GM12878 (cell line): Measurements from ENCODE around the gene TMEM89. TPM values are rescaled to one million over a fixed set of nuclear protein-coding genes. Genes with fewer than 3 reads are reported as not detected.

Source experiments
- ATF7 ChIP-seq: fragments of 450-650 bp; IDR thresholded peaks from 2 replicates; pipeline ENCODE4 v1.6.1; 2016; ENCODE audit warnings: low read depth, mild to moderate bottlenecking
- CHD2 ChIP-seq: IDR thresholded peaks from 2 replicates; pipeline ENCODE4 v1.6.1; 2011; ENCODE audit warnings: low read depth, low read length, improper control_type of control experiment, borderline replicate concordance
- CREM ChIP-seq: IDR thresholded peaks from 2 replicates; pipeline ENCODE4 v1.6.1; 2014; ENCODE audit warnings: antibody characterized with exemption, low read depth
- DPF2 ChIP-seq: fragments of 450-650 bp; IDR thresholded peaks from 2 replicates; pipeline ENCODE4 v1.6.1; 2017; ENCODE audit warnings: mild to moderate bottlenecking
- EED ChIP-seq: sonication (generic); IDR thresholded peaks from 2 replicates; pipeline ENCODE4 v1.6.1; 2016; ENCODE audit warnings: antibody characterized with exemption, low read depth
- EGR1 ChIP-seq, 2 experiments: IDR thresholded peaks; 1 replicate in 1 of 2; 2 replicates in 1 of 2; pipeline ENCODE4 v1.6.1; 2011 to 2012; ENCODE audit warnings: low read depth in 2 of 2, low read length in 2 of 2, borderline replicate concordance in 1 of 2, mild to moderate bottlenecking in 1 of 2, moderate library complexity in 1 of 2
- HDGF ChIP-seq: fragments of 450-650 bp; IDR thresholded peaks from 2 replicates; pipeline ENCODE4 v1.6.1; 2016; ENCODE audit warnings: antibody characterized with exemption
- IKZF2 ChIP-seq, 2 experiments: fragments of 450-650 bp; IDR thresholded peaks; 2 replicates each; pipeline ENCODE4 v1.6.1; 2017; ENCODE audit warnings: mild to moderate bottlenecking in 2 of 2, moderate library complexity in 2 of 2
- NFXL1 ChIP-seq: fragments of 450-650 bp; IDR thresholded peaks from 2 replicates; pipeline ENCODE4 v1.6.1; 2017; ENCODE audit warnings: antibody characterized with exemption, mild to moderate bottlenecking, borderline replicate concordance
- NR2C1 ChIP-seq: fragments of 450-650 bp; IDR thresholded peaks from 2 replicates; pipeline ENCODE4 v1.6.1; 2017; ENCODE audit warnings: antibody characterized with exemption, mild to moderate bottlenecking, moderate library complexity
- POLR2A ChIP-seq: IDR thresholded peaks from 2 replicates; pipeline ENCODE4 v1.6.1; 2011; ENCODE audit warnings: low read depth, mild to moderate bottlenecking, low read length
- SIN3A ChIP-seq: IDR thresholded peaks from 2 replicates; pipeline ENCODE4 v1.6.1; 2012; ENCODE audit warnings: low read depth, low read length, improper control_type of control experiment
- SMAD1 ChIP-seq: fragments of 450-650 bp; IDR thresholded peaks from 2 replicates; pipeline ENCODE4 v1.6.1; 2018; ENCODE audit warnings: mild to moderate bottlenecking, low read depth; ENCODE audit not compliant: partially characterized antibody
- SMARCA5 ChIP-seq: fragments of 450-650 bp; IDR thresholded peaks from 2 replicates; pipeline ENCODE4 v1.6.1; 2017; ENCODE audit warnings: mild to moderate bottlenecking
- SP1 ChIP-seq: IDR thresholded peaks from one replicate; pipeline ENCODE4 v1.6.1; 2011; ENCODE audit warnings: low read depth, low read length
- SPI1 ChIP-seq: IDR thresholded peaks from 2 replicates; pipeline ENCODE4 v1.6.1; 2011; ENCODE audit warnings: low read depth, mild to moderate bottlenecking, low read length, moderate library complexity, borderline replicate concordance; ENCODE audit not compliant: insufficient read depth
- YY1 ChIP-seq: IDR thresholded peaks from 2 replicates; pipeline ENCODE4 v1.6.1; 2011; ENCODE audit warnings: low read depth, mild to moderate bottlenecking, low read length
- polyA plus RNA-seq, 11 experiments: library from polyadenylated mRNA; depleted of rRNA in 4 of 11; unstranded in 6 of 11; stranded (reverse) in 5 of 11; fragments of >200 nt; fragmentation: Nextera tagmentation in 4 of 11; fragmentation: Illumina TruSeq in 1 of 11; extraction: Ambion mirVana in 4 of 11; extraction: Trizol in 1 of 11; gene quantifications; 1 replicate in 1 of 11; 2 replicates in 10 of 11; pipeline versions ENCODE4 v1.2.1 to v1.2.3, GENCODE V29; 2011 to 2016; ENCODE audit warnings: inconsistent platforms in 2 of 11, missing spikeins in 2 of 11, low read depth in 1 of 11
- total RNA-seq, 4 experiments: library from RNA; depleted of rRNA in 3 of 4; stranded (reverse); fragments of >200 nt in 3 of 4; fragmentation: Illumina TruSeq in 1 of 4; extraction: Trizol in 1 of 4; gene quantifications; 2 replicates each; pipeline versions ENCODE4 v1.2.1 to v1.2.3, GENCODE V29; 2013 to 2021
- TF ChIP-seq, protein P1 (sequence below): fragments of 450-650 bp; IDR thresholded peaks from 2 replicates; pipeline ENCODE4 v1.6.1; 2018; ENCODE audit warnings: borderline replicate concordance, mild to moderate bottlenecking; ENCODE audit not compliant: partially characterized antibody
- TF ChIP-seq, protein P2 (sequence below), 3 experiments: IDR thresholded peaks in 2 of 3; conservative IDR thresholded peaks in 1 of 3; 2 replicates each; pipeline ENCODE4 v1.5.1; 2011; ENCODE audit warnings: low read depth in 3 of 3, low read length in 3 of 3, mild to moderate bottlenecking in 3 of 3, control low read depth in 2 of 3, moderate library complexity in 2 of 3, inconsistent platforms in 1 of 3, mixed read lengths in 1 of 3; ENCODE audit not compliant: control insufficient read depth in 2 of 3, insufficient read depth in 1 of 3; ENCODE audit errors: extremely low read depth in 1 of 3
- TF ChIP-seq, protein P3 (sequence below): IDR thresholded peaks from 2 replicates; pipeline ENCODE4 v1.6.1; 2012; ENCODE audit warnings: low read depth, low read length, improper control_type of control experiment
- TF ChIP-seq, protein P4 (sequence below): fragments of 450-650 bp; IDR thresholded peaks from 2 replicates; pipeline ENCODE4 v1.6.1; 2016; ENCODE audit warnings: mild to moderate bottlenecking

Gene TMEM89
- total and polyA plus RNA-seq, 10 of the 15 experiments (the other 5 are each of a cell fraction or from before 2014, with no cell fraction given) = not detected

DNA sequence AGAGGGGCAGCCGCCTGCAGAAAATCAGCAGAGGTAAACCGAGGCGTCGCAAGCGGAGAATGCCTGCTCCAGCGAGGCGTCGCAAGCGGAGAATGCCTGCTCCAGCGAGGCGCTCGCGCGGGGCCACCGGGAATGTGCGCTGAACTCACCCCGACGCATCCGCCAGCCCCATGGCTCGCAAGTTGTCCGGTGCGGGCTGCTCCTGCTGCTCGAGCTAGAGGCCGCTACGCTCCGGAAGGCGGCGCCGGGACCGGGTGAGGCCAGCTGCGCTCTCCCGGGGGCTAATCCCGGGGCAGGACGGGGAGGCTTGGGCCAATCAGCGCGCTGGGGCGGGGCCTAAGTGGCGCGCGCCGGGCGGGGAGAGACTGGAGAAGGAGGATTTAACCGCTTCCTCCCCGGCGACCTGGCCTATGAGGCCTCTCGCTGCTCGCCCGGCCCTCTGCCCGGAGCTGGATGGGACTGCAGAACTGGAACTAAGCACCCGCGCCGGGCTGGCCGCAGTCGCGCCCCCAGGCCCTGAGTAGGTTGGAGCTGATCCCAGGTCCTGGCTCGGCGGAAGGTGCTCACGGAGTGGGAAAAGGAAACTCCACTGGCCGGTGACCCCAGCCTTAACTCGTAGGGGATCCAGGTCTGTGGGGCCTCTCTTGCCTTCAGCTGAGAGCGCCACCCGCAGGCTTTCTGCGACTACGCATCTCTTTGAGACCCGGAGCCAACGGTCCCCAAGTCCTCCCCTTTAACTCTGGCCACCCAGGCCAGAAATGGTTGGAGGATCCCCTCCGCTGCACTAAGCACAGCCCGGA lies 13.9 kb upstream of the TMEM89 start, which contains the start of gene SLC26A6 (continued):
- TF ChIP-seq CHD2 = peak; percentile 54; the same call in 1 of the 2 replicates
- TF ChIP-seq SMARCA5 = peak; percentile 91
- TF ChIP-seq IKZF2 (IDR thresholded peaks at IDR 0.05) = peak in 1 of 2 experiments; percentile 50; a peak in 2 of 4 replicates
- TF ChIP-seq NFXL1 = no peak
- TF ChIP-seq, protein P1, sequence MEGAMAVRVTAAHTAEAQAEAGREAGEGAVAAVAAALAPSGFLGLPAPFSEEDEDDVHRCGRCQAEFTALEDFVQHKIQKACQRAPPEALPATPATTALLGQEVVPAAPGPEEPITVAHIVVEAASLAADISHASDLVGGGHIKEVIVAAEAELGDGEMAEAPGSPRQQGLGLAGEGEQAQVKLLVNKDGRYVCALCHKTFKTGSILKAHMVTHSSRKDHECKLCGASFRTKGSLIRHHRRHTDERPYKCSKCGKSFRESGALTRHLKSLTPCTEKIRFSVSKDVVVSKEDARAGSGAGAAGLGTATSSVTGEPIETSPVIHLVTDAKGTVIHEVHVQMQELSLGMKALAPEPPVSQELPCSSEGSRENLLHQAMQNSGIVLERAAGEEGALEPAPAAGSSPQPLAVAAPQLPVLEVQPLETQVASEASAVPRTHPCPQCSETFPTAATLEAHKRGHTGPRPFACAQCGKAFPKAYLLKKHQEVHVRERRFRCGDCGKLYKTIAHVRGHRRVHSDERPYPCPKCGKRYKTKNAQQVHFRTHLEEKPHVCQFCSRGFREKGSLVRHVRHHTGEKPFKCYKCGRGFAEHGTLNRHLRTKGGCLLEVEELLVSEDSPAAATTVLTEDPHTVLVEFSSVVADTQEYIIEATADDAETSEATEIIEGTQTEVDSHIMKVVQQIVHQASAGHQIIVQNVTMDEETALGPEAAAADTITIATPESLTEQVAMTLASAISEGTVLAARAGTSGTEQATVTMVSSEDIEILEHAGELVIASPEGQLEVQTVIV = peak; percentile 50
- TF ChIP-seq, protein P2, sequence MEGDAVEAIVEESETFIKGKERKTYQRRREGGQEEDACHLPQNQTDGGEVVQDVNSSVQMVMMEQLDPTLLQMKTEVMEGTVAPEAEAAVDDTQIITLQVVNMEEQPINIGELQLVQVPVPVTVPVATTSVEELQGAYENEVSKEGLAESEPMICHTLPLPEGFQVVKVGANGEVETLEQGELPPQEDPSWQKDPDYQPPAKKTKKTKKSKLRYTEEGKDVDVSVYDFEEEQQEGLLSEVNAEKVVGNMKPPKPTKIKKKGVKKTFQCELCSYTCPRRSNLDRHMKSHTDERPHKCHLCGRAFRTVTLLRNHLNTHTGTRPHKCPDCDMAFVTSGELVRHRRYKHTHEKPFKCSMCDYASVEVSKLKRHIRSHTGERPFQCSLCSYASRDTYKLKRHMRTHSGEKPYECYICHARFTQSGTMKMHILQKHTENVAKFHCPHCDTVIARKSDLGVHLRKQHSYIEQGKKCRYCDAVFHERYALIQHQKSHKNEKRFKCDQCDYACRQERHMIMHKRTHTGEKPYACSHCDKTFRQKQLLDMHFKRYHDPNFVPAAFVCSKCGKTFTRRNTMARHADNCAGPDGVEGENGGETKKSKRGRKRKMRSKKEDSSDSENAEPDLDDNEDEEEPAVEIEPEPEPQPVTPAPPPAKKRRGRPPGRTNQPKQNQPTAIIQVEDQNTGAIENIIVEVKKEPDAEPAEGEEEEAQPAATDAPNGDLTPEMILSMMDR (IDR thresholded peaks at IDR 0.05 in 2 of 3, conservative IDR thresholded peaks at IDR 0.05 in 1 of 3; ENCODE audit: control insufficient read depth in 2 of 3, extremely low read depth in 1 of 3, insufficient read depth in 1 of 3, low read depth in 3 of 3, low read length in 3 of 3) = peak; percentile 52 to 81 (median 78)
- TF ChIP-seq, protein P3, sequence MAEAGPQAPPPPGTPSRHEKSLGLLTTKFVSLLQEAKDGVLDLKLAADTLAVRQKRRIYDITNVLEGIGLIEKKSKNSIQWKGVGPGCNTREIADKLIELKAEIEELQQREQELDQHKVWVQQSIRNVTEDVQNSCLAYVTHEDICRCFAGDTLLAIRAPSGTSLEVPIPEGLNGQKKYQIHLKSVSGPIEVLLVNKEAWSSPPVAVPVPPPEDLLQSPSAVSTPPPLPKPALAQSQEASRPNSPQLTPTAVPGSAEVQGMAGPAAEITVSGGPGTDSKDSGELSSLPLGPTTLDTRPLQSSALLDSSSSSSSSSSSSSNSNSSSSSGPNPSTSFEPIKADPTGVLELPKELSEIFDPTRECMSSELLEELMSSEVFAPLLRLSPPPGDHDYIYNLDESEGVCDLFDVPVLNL = 0 out of 2 replicates have a peak, but pooled peaks have one; percentile 48
- 0 out of 3 replicates have a peak, but pooled peaks of 1 of the 2 experiments have one; percentile 14 for TF ChIP-seq EGR1 (IDR thresholded peaks at IDR 0.05; ENCODE audit: borderline replicate concordance in 1 of 2, low read depth in 2 of 2, low read length in 2 of 2)
- peak; percentile 77 for TF ChIP-seq POLR2A
- TF ChIP-seq HDGF = peak; percentile 84; the same call in 1 of the 2 replicates
- TF ChIP-seq ATF7 = no peak
- peak; percentile 30; the same call in 1 of the 2 replicates for TF ChIP-seq YY1
- no peak for TF ChIP-seq CREM
- peak; percentile 84 for TF ChIP-seq SP1
- no peak for TF ChIP-seq SMAD1
- no peak for TF ChIP-seq SIN3A
- peak; percentile 39 for TF ChIP-seq EED
- TF ChIP-seq, protein P4, sequence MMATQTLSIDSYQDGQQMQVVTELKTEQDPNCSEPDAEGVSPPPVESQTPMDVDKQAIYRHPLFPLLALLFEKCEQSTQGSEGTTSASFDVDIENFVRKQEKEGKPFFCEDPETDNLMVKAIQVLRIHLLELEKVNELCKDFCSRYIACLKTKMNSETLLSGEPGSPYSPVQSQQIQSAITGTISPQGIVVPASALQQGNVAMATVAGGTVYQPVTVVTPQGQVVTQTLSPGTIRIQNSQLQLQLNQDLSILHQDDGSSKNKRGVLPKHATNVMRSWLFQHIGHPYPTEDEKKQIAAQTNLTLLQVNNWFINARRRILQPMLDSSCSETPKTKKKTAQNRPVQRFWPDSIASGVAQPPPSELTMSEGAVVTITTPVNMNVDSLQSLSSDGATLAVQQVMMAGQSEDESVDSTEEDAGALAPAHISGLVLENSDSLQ = no peak
- TF ChIP-seq SPI1 = 0 out of 2 replicates have a peak, but pooled peaks have one; percentile 55
- TF ChIP-seq NR2C1 = 0 out of 2 replicates have a peak, but pooled peaks have one; percentile 23
- peak; percentile 58; the same call in 1 of the 2 replicates for TF ChIP-seq DPF2
